NCI-H446 treated with DMSO at 0.1 percent for 48 hours (cell line): ENCODE data around the gene FIZ1.
A peak's percentile ranks its signal among the peaks of the same experiment; 100 is the strongest.

ENCODE experiments used
- DNase-seq: peaks from one replicate; lab custom pipeline; 2025; lab: John Stamatoyannopoulos, UW

FIZ1 gene

GRCh38 chr19:55635334-55635717, 36.0 kb upstream of the FIZ1 start:
- no peak for DNase-seq

- DNase-seq = no peak
Measured at GRCh38 chr19:55633861-55634260, 34.5 kb upstream of the FIZ1 start.

GRCh38 chr19:55632463-55632834, 33.1 kb upstream of the FIZ1 start:
- peak; percentile 83 for DNase-seq

GRCh38 chr19:55626350-55626749, 27.0 kb upstream of the FIZ1 start:
- DNase-seq = no peak

GRCh38 chr19:55625004-55625326, 25.6 kb upstream of the FIZ1 start:
- DNase-seq = no peak

GRCh38 chr19:55624109-55625003, 25.0 kb upstream of the FIZ1 start, which contains the start of gene ZNF784:
TSS of gene ZNF784 (minus strand) at chr19:55624566. CDS start at chr19:55624561, 5 bp downstream.
- DNase-seq = peak; percentile 84

- no peak for DNase-seq
Measured at GRCh38 chr19:55623561-55623960, 24.2 kb upstream of the FIZ1 start.

- DNase-seq = no peak
Measured at GRCh38 chr19:55623130-55623529, 23.8 kb upstream of the FIZ1 start.

- DNase-seq = no peak
Measured at GRCh38 chr19:55622242-55622969, 23.1 kb upstream of the FIZ1 start.

GRCh38 chr19:55621673-55622231, 22.4 kb upstream of the FIZ1 start:
- DNase-seq = no peak

GRCh38 chr19:55621205-55621672, 21.9 kb upstream of the FIZ1 start:
- no peak for DNase-seq

GRCh38 chr19:55620410-55621204, 21.3 kb upstream of the FIZ1 start:
- no peak for DNase-seq

- no peak for DNase-seq
Measured at GRCh38 chr19:55619286-55619685, 20.0 kb upstream of the FIZ1 start.

GRCh38 chr19:55618426-55618825, 19.1 kb upstream of the FIZ1 start:
- no peak for DNase-seq

GRCh38 chr19:55617426-55617825, 18.1 kb upstream of the FIZ1 start:
- no peak for DNase-seq

- DNase-seq = no peak
Measured at GRCh38 chr19:55616395-55616875, 17.1 kb upstream of the FIZ1 start.

- no peak for DNase-seq
Measured at GRCh38 chr19:55615543-55616394, 16.5 kb upstream of the FIZ1 start.

- DNase-seq = no peak
Measured at GRCh38 chr19:55614711-55615542, 15.6 kb upstream of the FIZ1 start.

GRCh38 chr19:55613930-55614710, 14.8 kb upstream of the FIZ1 start:
- no peak for DNase-seq
